DMS53 treated with DMSO at 0.1 percent for 48 hours (cell line): ENCODE data around the gene EFCAB6.
A peak's percentile ranks its signal among the peaks of the same experiment; 100 is the strongest.
"Not testable (repeated sequence)": the region's sequence is repeated elsewhere in the genome, so short reads cannot be mapped to it uniquely, and the experiment has no call there.

Experiments used
- DNase-seq: peaks from one replicate; lab custom pipeline; 2025; ENCODE audit not compliant: unreplicated experiment; lab: John Stamatoyannopoulos, UW

The EFCAB6 gene

GRCh38 chr22:43723816-43724215 is 88.3 kb downstream of the EFCAB6 start:
- DNase-seq: no peak

GRCh38 chr22:43722444-43722843 is 89.7 kb downstream of the EFCAB6 start:
- no peak for DNase-seq

GRCh38 chr22:43720716-43721115 is 91.4 kb downstream of the EFCAB6 start:
- no peak for DNase-seq

GRCh38 chr22:43714104-43714503 is 98.0 kb downstream of the EFCAB6 start:
- DNase-seq: no peak

GRCh38 chr22:43711681-43712080 is 100.4 kb downstream of the EFCAB6 start:
- no peak for DNase-seq

GRCh38 chr22:43707648-43708047 is 104.5 kb downstream of the EFCAB6 start:
- DNase-seq: peak; percentile 82

GRCh38 chr22:43706571-43707328 is 105.4 kb downstream of the EFCAB6 start:
- no peak for DNase-seq

- DNase-seq: peak; percentile 82
Measured at GRCh38 chr22:43706151-43706550, 106.0 kb downstream of the EFCAB6 start.

GRCh38 chr22:43704051-43704450 is 108.1 kb downstream of the EFCAB6 start:
- no peak for DNase-seq

- no peak for DNase-seq
Measured at GRCh38 chr22:43698403-43698802, 113.7 kb downstream of the EFCAB6 start.

GRCh38 chr22:43697894-43698293 is 114.2 kb downstream of the EFCAB6 start:
- no peak for DNase-seq

GRCh38 chr22:43693249-43693648 is 118.9 kb downstream of the EFCAB6 start:
- no peak for DNase-seq

- no peak for DNase-seq
Measured at GRCh38 chr22:43689356-43689755, 122.7 kb downstream of the EFCAB6 start.

GRCh38 chr22:43682851-43683250 is 129.3 kb downstream of the EFCAB6 start:
- no peak for DNase-seq

- DNase-seq: no peak
Measured at GRCh38 chr22:43681731-43682360, 130.3 kb downstream of the EFCAB6 start.

GRCh38 chr22:43670513-43670912 is 141.6 kb downstream of the EFCAB6 start:
- no peak for DNase-seq

- DNase-seq: no peak
Measured at GRCh38 chr22:43669190-43669589, 142.9 kb downstream of the EFCAB6 start.

- DNase-seq: no peak
Measured at GRCh38 chr22:43667656-43668055, 144.4 kb downstream of the EFCAB6 start.

GRCh38 chr22:43666457-43666856 is 145.6 kb downstream of the EFCAB6 start:
- no peak for DNase-seq

- DNase-seq: no peak
Measured at GRCh38 chr22:43658823-43659222, 153.3 kb downstream of the EFCAB6 start.

- not testable (repeated sequence) for DNase-seq
Measured at GRCh38 chr22:43656581-43656980, 155.5 kb downstream of the EFCAB6 start.

- peak; percentile 48 for DNase-seq
Measured at GRCh38 chr22:43654271-43654670, 157.8 kb downstream of the EFCAB6 start.

- DNase-seq: no peak
Measured at GRCh38 chr22:43652845-43653244, 159.3 kb downstream of the EFCAB6 start.
